NCI-H446 treated with DMSO at 0.1 percent for 48 hours (cell line): ENCODE results near the gene CADM2.

Experiments
- DNase-seq: peaks from one replicate; lab custom pipeline; 2025; lab: John Stamatoyannopoulos, UW

The CADM2 gene

GRCh38 chr3:85189731-85190130 lies 230.9 kb downstream of the CADM2 start:
- no peak for DNase-seq

- DNase-seq = no peak
Observed at GRCh38 chr3:85193565-85193964, 234.8 kb downstream of the CADM2 start.

DNA sequence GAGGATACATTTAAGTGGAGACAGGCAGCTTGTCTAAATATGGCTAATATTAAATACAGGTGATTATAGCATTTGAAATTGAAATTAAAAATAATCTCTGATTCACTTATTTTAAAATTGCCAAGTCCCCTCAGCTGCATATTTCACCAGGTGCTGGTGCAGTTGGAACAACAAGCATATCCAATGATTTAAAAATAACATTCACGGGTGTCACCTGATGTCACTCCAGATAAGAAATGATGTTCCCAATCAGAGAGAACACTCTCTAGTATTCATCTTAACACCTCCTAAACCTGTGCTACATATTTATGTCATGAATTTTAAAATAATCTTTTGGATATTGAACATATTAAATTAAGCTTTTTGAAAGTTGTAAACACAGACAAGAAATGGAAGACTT lies 249.9 kb downstream of the CADM2 start:
- no peak for DNase-seq

DNA sequence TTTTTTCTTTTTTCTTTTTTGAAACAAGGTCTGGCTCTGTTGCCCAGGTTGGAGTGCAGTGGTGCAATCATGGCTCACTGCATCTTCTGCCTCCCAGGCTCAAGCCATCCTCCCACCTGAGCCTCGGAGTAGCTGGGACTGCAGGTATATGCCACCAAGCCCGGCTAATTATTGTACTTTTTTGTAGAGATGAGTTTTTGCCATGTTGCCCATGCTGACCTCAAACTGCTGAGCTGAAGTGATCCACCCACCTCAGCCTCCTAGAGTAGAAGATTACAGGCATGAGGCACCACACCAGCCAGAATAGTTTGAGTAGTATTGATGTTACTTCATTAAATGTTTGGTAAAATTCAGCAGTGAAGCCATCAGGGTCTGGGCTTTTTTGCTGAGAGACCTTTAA lies 251.8 kb downstream of the CADM2 start:
- DNase-seq = no peak

- no peak for DNase-seq
Observed at GRCh38 chr3:85228966-85229365, 270.2 kb downstream of the CADM2 start.

DNA sequence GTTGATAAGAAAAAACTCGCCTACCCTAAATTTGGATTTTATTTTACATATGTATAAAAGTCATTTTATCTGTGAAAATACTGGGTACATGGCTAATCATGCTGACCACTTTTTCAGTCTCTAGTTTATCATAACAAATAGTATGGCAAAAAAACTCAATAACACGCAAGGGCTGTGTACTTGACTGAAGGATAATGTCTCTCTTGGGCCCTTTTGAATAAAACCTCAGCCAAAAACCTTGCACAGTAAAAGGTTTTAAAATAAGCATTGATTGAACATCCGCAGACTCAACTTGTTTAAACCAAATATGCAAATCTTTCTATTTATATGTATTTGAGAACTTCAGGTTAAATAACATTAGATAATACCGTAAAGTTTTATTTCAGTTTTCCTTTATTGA lies 285.3 kb downstream of the CADM2 start:
- no peak for DNase-seq

DNA sequence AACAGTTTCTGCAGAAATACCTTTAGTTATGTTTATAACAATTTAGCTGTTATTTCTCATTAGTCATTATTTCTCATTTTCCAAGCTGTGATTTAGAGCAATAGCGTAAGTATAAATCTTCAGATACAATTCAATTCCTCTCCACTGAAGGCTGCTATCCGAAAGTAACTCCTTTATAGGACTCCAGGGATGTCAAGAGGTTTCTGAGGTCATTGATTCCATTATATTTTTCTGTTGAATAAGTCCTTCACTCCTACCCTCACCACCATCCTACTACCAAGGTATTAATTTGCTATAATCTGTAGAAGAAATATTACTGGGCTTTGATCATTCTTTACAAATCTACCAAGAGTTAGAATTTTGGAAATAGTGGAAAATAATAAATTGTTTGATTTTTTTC lies 285.7 kb downstream of the CADM2 start:
- no peak for DNase-seq

- DNase-seq = no peak
Observed at GRCh38 chr3:85251766-85252165, 293.0 kb downstream of the CADM2 start.

GRCh38 chr3:85252686-85253085 lies 293.9 kb downstream of the CADM2 start:
- DNase-seq = no peak

GRCh38 chr3:85254738-85255137 lies 295.9 kb downstream of the CADM2 start:
- no peak for DNase-seq

GRCh38 chr3:85255949-85256348 lies 297.2 kb downstream of the CADM2 start:
- no peak for DNase-seq

DNA sequence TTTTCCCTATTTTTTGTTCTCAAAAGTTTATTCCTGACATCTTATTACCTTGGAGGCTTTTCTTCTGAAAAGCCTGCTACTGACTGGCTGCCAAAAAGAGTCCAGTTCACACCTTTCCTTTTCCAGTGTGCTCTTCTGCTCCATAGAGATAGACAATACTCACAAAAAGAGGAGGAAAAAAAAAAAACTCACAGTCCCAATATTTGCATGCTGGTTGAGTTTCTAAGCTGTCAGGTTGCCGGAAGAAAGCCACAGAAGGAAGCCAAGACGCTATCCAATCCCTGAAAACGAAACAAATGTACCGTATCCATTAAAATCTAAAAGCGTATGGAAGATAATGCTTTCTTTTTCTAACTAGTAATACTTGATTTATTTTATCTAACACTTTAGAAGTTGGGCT lies 299.5 kb downstream of the CADM2 start:
- DNase-seq = no peak

DNA sequence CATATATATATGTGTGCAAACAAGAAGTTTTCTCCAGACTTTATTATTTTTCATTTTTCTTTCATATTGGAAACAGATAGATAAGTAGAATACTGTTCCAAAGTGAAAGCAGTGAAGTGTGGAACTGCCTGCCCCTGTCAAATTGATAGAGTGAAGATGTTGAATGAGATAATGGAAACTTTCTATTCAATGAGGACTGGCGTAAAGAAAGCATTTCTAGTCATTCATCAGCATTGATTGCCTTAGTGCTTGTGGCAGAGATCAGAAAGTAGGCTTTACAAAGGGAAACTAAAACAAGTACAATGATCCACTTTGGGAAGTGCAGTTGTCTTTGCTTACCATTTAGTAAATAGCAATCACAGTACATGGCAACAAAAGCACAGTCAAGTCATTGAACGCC lies 300.0 kb downstream of the CADM2 start:
- no peak for DNase-seq

DNA sequence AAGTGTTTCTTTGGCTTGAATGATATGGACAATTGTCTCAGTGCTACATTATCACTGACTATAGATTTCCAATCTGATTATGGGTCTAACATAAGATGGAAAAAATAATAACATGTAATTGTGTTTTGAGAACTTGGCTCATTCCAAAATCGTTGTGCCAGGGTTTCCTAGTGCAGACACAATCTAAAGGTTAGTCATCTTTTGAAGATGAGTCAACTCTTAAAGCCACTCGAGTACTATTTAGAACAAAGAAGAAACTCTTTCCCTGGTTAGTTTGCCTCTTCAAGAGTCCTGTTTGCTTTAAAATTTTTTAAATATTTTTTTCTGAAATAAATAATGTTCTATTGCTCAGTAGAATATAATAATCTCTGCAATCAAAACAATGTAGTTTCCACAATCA lies 301.0 kb downstream of the CADM2 start:
- no peak for DNase-seq

DNA sequence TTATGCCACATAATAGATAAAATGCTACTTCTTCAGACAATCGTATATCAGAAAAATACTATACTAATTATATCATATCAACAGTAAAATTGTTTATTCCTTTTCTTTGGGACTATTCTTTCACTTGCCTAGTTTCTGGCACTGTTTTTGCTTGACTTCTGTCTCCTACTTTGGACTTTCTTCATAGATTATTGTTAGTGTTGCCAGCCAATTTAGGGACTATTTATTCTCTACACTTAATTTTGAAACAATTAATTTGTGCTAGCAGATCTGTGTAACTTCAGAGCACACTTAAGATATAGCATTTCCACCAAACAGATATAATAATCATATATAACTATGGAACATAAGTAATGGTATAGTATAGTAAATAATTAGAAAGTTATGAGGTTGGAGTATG lies 305.6 kb downstream of the CADM2 start:
- no peak for DNase-seq

DNA sequence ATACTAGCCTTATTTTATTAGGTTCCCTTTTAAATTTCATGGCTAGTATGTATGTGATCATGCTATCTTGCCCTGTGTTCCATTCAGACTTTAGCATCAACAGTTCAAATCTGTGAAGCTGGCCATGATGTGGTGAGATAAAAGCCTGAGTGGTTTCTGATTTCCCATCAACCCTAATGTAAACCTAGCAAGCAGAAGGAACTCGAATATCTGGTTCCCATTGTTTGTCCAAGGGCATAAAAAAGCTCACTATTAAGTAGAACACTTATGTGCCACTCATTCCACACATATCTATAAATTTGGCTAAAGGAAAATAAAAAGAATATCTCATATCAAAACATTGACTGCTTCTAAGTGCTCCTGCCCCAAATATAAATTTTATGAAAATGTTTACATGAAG lies 311.7 kb downstream of the CADM2 start:
- no peak for DNase-seq

DNA sequence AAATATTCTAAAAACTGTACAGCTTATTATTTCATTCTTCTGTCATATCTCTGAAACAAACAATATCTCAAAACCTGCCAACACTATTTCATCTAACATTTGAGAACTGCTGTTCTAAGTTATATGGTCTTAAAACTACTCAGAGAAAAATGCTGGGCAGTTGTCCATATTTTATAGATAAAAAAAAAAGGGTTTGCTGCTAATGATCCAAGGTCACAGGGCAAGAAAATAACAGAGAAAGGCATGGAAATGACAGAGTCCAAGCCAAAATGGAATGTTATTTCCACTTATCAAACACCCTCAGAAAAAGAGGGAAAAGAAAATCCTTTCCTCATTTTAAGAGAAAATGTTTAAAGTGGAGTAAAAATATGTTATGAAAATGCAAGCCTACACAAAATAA lies 313.1 kb downstream of the CADM2 start:
- DNase-seq = no peak

GRCh38 chr3:85288257-85288656 lies 329.5 kb downstream of the CADM2 start:
- DNase-seq = no peak

DNA sequence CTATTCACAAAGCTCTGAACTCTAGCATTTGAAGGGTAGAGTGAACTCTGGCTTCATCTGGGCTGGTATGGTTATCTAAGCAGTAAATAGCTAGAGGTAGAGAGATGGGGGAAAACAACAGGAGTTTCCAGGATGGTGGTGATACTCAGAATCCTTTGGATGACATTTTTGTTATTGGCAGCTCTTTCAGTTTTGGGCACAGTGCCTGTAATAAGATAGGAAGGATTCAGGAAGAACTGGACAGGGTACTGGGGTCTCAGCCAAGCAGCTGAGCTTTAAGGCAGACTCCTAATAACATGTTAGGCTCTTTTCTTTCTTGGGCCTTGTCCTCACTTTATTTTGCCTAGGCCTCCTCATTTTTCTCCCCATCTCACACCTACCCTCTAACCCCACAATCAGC lies 338.5 kb downstream of the CADM2 start:
- no peak for DNase-seq

DNA sequence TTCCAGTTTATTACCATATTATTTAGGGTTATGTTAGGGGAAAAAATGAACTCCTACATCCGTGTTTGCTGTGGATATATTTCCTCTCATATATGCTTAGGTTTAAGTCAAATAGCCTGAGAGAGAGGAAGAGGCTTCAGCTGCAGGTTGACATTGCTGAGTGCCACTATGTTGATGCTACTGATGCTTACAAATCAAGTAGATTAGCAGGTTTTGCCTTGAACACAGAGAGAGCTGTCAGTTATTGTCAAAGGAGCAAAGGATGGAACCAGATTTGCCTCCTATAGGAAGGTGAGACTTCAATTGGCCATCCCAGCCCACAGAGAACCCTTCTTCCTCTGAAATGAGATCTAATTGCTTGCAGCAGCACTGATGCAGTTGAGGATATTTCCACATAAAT lies 339.2 kb downstream of the CADM2 start:
- no peak for DNase-seq

- no peak for DNase-seq
Observed at GRCh38 chr3:85303156-85303555, 344.4 kb downstream of the CADM2 start.

DNA sequence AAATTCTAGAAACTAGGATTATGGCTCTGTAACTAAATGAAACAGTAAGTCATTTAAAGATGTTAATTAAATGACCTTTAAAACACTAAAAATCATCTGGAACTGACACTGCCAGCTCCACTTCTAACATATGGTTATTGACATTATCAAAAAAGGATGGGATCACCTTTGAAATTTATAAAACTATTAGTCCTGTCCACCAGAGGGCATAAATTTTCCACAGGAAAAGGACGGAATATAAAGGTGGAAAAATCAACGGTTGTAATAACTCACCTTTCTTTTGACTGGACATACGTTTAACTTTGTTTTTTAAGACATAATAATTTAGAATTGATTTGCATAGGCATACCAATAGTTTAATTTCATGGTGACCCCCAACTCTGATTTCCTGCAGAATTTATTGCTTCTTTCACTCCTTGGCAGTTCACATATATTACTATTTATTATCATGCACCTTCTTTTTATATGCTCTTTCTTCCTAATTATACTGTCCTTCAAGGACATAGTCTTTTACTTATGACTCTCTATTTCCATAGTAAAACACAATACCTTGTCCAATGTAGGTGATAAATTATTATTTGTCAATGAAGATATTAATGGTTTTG lies 345.7 kb downstream of the CADM2 start:
- no peak for DNase-seq

- no peak for DNase-seq
Observed at GRCh38 chr3:85312331-85312730, 353.5 kb downstream of the CADM2 start.

DNA sequence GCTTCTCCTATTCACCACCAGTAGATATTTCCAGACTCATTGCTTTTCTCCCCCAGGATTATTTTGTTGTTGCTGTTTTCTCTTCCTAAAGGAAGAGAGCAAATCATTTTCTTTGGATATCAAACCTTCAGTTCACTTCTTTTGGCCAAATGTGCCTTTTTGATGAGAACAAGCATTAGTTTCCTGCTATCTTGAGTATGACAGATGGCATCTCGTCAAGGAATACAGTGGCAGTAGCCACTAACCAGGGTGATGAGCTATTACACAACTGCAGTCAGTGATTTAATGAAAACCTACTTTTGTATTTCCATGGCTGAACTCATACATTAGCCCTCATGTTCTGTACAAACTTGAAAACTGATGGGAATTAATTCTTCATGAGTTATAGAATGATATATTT lies 354.6 kb downstream of the CADM2 start:
- no peak for DNase-seq

DNA sequence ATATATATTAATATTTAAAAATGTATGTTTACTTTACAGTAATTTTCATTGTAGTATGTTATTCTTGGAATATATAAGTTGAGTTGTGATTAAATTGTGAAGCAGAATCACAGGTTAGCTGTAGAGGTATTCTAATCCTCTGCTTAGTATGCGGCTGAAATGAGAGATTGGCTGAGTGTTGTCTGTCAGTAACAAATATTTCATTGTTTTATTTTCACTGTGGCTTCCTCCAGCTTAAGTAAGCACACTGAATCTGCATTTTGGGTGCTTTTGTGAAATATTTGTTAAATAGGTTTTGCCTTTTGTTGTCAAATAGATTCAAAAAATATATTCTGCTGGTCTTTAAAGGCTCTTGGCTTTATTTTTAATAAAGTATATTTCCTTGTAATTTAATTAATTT lies 357.5 kb downstream of the CADM2 start:
- DNase-seq = no peak
